Activated T-helper 2 cell treated with anti-CD3 and anti-CD28 coated beads, Interferon-gamma antibody, Interleukin-2, Interleukin-4, amounts not matched to agents 10 μg/mL and 5 μg/mL and 100 μg/mL, durations not matched to agents 14 hours and 24 hours and 36 hours (primary cell): ENCODE measurements around the gene SCARF1. TPM values are rescaled to one million over a fixed set of nuclear protein-coding genes. Genes with fewer than 3 reads are reported as not detected.

Experiments
- DNase-seq: peaks from one replicate; pipeline ENCODE4 v3.0.0; 2021; ENCODE audit warnings: low spot score
- H3K27ac Mint-ChIP-seq: one replicate; pipeline ENCODE4 v1.8.0; 2021; ENCODE audit warnings: mixed read lengths
- H3K27me3 Mint-ChIP-seq: one replicate; pipeline ENCODE4 v1.8.0; 2021; ENCODE audit warnings: low read depth, mixed read lengths
- H3K36me3 Mint-ChIP-seq: one replicate; pipeline ENCODE4 v1.8.0; 2021; ENCODE audit warnings: low read depth, mixed read lengths
- H3K4me1 Mint-ChIP-seq: one replicate; pipeline ENCODE4 v1.8.0; 2021; ENCODE audit warnings: low read depth, mixed read lengths
- H3K4me3 Mint-ChIP-seq: one replicate; pipeline ENCODE4 v1.8.0; 2021; ENCODE audit warnings: low read depth, mild to moderate bottlenecking, moderate library complexity, mixed read lengths
- H3K9me3 Mint-ChIP-seq: one replicate; pipeline ENCODE4 v1.8.0; 2021; ENCODE audit warnings: mixed read lengths
- intact Hi-C: fragments of 100-400 bp; cut with micrococcal nuclease; formaldehyde crosslinking; loops from one replicate; pipeline ENCODE4 v1.15.1; 2023
- total RNA-seq: library from RNA; stranded (reverse); gene quantifications from 2 replicates; pipeline ENCODE4 v1.2.3, GENCODE V29; 2022

The SCARF1 gene
- total RNA-seq, 1 donor from 2014 or later: 3.4 TPM

DNA sequence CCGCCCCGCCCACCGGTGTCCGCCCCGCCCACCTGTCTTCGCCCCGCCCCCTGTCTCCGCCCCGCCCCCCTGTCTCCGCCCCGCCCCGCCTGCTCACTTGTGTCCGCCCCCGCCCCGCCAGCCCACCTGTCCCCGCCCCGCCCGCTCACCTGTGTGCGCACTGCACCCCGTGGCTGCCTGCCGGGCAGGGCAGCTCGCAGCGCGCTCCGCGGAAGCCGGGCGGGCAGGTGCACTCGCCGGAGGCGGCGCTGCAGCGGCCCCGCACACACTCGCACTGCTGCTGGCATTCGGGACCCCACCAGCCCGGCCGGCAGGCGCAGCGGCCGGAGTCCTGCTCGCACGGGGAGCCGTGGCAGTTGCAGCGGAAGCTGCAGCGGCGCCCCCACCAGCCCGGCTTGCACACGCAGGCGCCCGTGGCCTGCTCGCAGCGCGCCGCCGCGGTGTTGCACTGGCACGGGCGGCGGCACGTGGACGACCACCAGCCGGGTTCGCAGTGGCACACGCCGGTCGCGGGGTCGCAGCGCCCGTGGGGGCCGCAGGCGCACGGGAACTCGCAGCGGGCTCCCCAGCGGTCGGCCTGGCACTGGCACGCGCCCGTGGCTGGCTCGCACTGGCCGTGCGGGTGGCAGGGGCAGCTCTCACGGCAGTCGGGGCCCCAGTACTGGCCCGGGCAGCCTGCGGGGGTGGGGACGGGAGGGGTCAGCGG lies 2.1 kb downstream of the SCARF1 start:
- no peak for DNase-seq
- H3K36me3 Mint-ChIP-seq: peaks cover 4% of the 10 kb centered on the region
- H3K4me1 Mint-ChIP-seq: peaks cover 15% of the 10 kb centered on the region
- H3K9me3 Mint-ChIP-seq: no peaks in the 10 kb centered on the region
- no peak overlapping the region for H3K27ac Mint-ChIP-seq
- no peaks in the 10 kb centered on the region for H3K27me3 Mint-ChIP-seq
- intact Hi-C loops: loop anchor here (10.0 kb wide), 1 partner anchor 401 kb away; the partner anchor contains the start of gene OVCA2
- no peak overlapping the region for H3K4me3 Mint-ChIP-seq

GRCh38 chr17:1641065-1641403 lies 4.5 kb downstream of the SCARF1 start:
- H3K4me3 Mint-ChIP-seq: no peak overlapping the region

DNA sequence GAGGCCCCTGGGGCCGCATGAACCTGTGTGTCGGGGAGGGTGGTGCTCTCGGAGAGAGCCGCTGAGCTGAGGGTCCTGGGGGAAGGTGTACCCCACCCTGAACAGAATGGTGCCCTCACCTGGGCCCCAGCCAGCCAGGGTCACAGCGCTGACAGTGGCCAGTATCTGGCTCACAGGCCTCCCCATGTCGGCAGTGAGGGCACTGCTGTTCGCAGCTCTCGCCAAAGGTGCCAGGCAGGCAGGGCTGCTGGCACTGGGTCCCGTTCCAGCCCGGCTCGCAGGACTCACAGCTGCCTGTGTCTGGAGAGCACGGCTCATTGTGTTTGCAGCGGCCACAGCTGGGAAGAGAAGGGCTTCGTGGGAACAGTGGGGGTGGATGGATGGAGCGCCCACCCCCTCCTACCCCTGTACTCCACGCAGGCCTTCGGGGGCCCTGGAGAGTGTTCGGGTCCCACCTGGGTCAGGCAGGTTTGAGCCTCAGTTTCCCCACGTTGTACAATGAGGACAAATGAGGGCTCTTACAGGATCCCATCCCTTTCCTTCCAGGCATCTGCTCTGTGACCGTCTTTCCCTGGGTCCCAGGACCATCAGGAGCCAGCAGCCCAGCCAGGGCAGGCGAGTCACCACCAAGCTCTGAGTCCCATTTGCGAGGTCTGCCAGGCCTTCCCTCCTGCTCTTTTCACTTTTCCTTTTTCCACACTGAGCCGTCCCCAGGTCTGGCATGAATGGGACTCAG lies 5.0 kb downstream of the SCARF1 start:
- H3K4me1 Mint-ChIP-seq: peaks cover 10% of the 10 kb centered on the region
- no peak for DNase-seq
- peaks cover 4% of the 10 kb centered on the region for H3K36me3 Mint-ChIP-seq
- intact Hi-C loops: loop anchor here (10.0 kb wide), 1 partner anchor 404 kb away; the partner anchor contains the start of gene OVCA2
- no peak overlapping the region for H3K4me3 Mint-ChIP-seq
- H3K27ac Mint-ChIP-seq: no peak overlapping the region
- no peaks in the 10 kb centered on the region for H3K9me3 Mint-ChIP-seq
- H3K27me3 Mint-ChIP-seq: no peaks in the 10 kb centered on the region

More at GRCh38 chr17:1641065-1641403, 4.5 kb downstream of the SCARF1 start:
- intact Hi-C loops: loop anchor here (10.0 kb wide), 1 partner anchor 404 kb away; the partner anchor contains the start of gene OVCA2
- Mint-ChIP-seq H3K36me3 (peaks cover 4% of the 10 kb centered on the region), H3K9me3 (no peaks in the 10 kb centered on the region), H3K27me3 (no peaks in the 10 kb centered on the region), H3K4me1 (peaks cover 15% of the 10 kb centered on the region), H3K27ac (no peak overlapping the region)
- no peak for DNase-seq

DNA sequence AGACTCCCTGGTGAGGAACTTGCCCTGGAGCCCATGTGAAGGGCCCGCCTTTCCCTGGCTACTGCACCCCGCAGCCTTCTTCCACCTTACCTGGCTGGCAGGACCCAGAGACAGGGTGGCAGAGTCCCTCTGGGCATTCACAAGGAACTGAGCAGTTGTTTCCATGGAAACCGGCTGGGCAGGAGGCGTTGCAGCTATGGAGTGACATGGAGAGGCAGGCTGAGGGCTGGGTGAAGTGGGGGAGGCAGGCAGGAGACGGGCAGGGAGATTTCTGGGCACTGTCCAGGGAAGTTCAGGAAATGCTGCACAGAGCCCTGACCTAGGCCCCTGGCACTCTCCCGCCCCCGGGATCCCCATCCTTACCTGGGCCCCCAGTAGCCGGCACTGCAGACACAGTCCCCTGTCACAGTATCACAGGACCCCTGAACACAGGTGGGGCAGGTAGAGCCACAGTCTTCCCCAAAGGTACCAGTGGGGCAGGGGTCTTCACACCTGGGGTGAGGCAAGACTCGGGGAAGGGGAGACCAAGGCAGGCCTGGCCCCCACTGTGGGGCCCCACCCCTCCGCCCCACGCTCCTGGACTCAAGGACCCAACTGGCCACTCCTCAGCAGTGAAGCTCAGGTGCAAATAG lies 5.9 kb downstream of the SCARF1 start:
- Mint-ChIP-seq H3K27ac (no peak overlapping the region), H3K36me3 (peaks cover 4% of the 10 kb centered on the region), H3K4me3 (no peak overlapping the region), H3K9me3 (no peaks in the 10 kb centered on the region), H3K27me3 (no peaks in the 10 kb centered on the region), H3K4me1 (peaks cover 8% of the 10 kb centered on the region)
- no peak for DNase-seq
- intact Hi-C loops: loop anchor here (10.0 kb wide), 2 partner anchors 275 to 405 kb away; partner anchors contain the start of gene OVCA2

DNA sequence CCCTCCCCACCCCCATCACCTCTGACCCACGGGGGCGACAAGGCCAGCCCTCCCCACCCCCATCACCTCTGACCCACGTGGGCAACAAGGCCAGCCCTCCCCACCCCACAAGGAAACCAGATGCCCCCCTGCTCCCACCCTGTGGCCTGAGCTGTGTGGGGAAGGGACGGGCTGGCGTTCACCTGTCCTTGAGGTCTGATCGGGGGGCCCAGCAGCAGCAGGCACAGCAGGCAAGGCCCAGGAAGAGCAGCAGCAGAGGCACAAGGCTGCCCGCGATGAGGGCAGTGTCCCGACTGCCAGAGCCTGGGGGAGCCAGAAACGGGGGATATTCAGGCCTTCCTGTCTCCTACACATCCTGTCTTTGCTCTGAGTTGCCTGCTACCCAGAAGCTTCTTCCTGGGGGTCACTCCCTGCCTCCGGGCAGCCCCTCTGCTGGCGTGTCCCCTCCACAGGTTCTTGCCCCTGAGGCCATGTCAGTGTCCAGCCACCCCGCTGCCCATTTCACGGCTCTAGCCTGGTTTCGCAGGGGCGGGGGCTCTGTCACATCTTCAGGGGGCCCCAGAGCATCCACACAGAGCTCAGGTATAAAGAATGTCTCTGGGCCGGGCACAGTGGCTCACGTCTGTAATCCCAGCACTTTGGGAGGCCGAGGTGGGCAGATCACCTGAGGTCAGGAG lies 6.8 kb downstream of the SCARF1 start:
- Mint-ChIP-seq H3K4me3 (no peak overlapping the region), H3K27me3 (no peaks in the 10 kb centered on the region), H3K36me3 (no peaks in the 10 kb centered on the region), H3K9me3 (no peaks in the 10 kb centered on the region), H3K4me1 (no peaks in the 10 kb centered on the region), H3K27ac (no peak overlapping the region)
- no peak for DNase-seq
- intact Hi-C loops: loop anchor here (10.0 kb wide), 1 partner anchor 274 kb away; no protein-coding TSS in a partner anchor

- no peak overlapping the region for H3K4me3 Mint-ChIP-seq
- H3K36me3 Mint-ChIP-seq: no peaks in the 10 kb centered on the region
- H3K27me3 Mint-ChIP-seq: no peaks in the 10 kb centered on the region
- intact Hi-C loops: loop anchor here (10.0 kb wide), 1 partner anchor 273 kb away; no protein-coding TSS in a partner anchor
- H3K4me1 Mint-ChIP-seq: no peaks in the 10 kb centered on the region
- no peak overlapping the region for H3K27ac Mint-ChIP-seq
- no peak for DNase-seq
- no peaks in the 10 kb centered on the region for H3K9me3 Mint-ChIP-seq
Measured at GRCh38 chr17:1638171-1638590, 7.4 kb downstream of the SCARF1 start.

DNA sequence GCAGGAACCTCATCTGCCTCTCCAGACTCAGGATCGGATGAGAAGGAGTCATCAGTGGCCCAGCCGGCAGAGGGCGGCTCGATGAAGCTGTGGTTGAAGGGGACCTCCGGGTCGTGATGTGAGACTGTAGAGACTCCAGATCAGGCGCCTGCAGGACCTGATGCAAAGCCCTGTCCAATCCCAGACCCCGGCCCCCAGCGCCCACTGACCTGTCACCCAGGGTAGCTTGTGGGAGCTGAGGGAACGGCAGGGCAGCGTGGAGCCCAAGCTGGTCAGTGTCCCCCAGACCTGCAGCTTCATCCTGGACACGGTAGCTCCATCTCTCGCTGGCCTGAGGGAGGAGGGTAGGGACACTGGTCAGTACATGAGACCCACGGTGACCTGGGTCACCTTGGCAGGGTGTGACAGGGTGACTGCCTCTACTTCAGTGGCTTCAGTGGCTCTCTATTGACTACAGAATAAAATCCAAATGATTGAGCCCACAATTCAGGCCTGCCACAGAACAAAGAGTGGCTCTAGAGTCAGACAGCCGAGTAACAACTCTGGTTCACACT lies 8.7 kb downstream of the SCARF1 start:
- Mint-ChIP-seq H3K9me3 (no peaks in the 10 kb centered on the region), H3K27ac (no peak overlapping the region), H3K4me1 (no peaks in the 10 kb centered on the region), H3K4me3 (no peak overlapping the region), H3K27me3 (peaks cover under 1% of the 10 kb centered on the region), H3K36me3 (no peaks in the 10 kb centered on the region)
- no peak for DNase-seq
- intact Hi-C loops: loop anchor here (10.0 kb wide), 1 partner anchor 272 kb away; no protein-coding TSS in a partner anchor

DNA sequence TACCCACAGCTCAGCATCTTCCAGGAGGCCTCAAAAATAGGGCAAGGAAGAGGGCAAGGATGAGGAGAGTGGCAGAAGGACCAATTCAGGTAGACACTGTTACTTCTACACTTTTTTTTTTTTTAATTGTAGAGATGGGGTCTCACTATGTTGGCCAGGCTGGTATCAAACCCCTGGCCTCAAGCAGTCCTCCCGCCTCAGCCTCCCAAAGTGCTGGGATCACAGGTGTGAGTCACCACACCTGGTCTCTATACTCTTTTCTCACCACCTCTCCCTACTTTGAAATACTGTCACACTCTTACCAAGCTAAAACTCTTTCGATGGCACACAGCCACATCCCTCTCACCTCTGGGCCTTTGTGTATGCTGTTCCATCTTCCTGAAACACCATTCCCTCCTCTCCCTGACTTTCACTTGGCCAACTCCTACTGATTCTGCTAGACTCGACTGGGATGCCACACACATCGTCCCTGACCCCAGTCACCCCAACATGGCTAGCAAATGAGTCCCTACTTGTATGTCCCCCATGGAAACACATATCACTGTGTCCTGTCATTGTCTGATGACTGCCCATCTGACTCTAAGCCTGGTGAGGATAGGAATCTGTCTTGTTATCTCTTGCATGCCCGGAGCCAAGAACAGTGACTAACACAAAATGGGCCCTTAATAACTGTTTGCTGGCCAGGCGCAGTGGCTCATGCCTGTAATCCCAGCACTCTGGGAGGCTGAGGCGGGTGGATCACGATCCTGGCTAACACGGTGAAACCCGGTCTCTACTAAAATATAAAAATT lies 9.7 kb downstream of the SCARF1 start:
- H3K4me3 Mint-ChIP-seq: no peak overlapping the region
- no peaks in the 10 kb centered on the region for H3K36me3 Mint-ChIP-seq
- intact Hi-C loops: loop anchor here (10.0 kb wide), 1 partner anchor 271 kb away; no protein-coding TSS in a partner anchor
- peaks cover 4% of the 10 kb centered on the region for H3K27me3 Mint-ChIP-seq
- no peaks in the 10 kb centered on the region for H3K4me1 Mint-ChIP-seq
- no peak overlapping the region for H3K27ac Mint-ChIP-seq
- DNase-seq: no peak
- H3K9me3 Mint-ChIP-seq: no peaks in the 10 kb centered on the region

DNA sequence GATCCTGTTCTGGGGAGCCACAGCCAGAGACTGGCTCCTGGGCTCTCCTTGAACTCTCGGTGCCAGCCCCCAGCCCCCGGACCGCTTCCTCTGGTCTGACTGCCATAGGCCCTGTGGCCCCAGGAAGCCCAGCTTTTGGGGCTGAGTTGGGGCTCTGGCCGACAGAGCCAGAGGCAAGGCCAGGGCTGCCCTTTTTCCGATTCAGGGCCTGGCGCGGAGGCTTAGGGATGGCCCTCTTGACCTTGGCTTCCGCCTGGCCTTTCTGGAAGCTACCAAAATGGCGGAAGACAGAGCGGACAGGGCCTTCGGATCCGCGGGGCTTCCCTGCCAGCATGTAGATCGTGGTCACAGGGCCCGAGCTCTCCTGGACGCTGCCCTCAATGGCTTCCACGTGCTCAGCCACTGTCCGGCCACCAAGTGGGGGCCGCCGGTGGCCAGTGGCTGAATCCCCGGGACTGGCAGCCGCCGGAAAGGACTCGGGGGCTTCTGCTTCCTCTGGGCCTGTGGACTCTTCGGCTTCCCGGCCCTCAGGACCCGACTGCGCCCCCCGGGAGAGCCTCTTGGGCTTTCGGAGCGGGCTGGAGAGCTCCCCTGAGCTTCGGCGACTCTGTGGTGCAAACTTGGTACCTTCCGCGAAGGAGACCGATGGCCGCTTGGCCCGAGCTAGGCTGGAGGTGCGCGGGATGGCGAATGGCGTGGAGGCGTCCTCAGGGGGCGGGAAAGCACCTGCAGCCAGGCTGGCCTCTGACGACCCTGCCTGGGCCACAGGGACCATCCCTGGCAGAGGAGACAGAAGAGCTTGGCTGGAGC lies 10.5 kb downstream of the SCARF1 start:
- Mint-ChIP-seq H3K27ac (no peak overlapping the region), H3K4me3 (no peak overlapping the region), H3K9me3 (no peaks in the 10 kb centered on the region), H3K27me3 (peaks cover 10% of the 10 kb centered on the region), H3K36me3 (no peaks in the 10 kb centered on the region), H3K4me1 (peaks cover 3% of the 10 kb centered on the region)
- DNase-seq: no peak
- intact Hi-C loops: loop anchor here (10.0 kb wide), 1 partner anchor 270 kb away; no protein-coding TSS in a partner anchor

DNA sequence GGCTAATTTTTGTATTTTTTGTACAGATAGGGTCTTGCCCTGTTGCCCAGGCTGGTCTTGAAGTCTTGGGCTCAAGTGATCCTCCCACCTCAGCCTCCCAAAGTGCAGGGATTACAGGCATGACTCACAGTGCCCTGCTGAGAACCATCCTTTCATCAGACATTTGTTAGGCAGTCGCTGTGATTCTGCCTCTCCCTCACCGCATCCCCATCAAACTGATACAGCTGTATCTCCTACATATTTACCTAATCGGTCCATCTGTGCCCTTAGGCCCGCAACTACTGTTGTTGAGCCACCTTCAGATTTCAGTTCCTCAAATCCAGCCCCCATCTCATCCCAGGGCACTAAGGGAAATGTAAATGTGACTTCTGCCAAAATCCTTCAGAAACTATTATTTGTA lies 14.9 kb downstream of the SCARF1 start:
- no peaks in the 10 kb centered on the region for H3K36me3 Mint-ChIP-seq
- peaks cover 31% of the 10 kb centered on the region for H3K27me3 Mint-ChIP-seq
- peaks cover 9% of the 10 kb centered on the region for H3K4me1 Mint-ChIP-seq
- no peaks in the 10 kb centered on the region for H3K9me3 Mint-ChIP-seq
- H3K27ac Mint-ChIP-seq: no peak overlapping the region
- no peak overlapping the region for H3K4me3 Mint-ChIP-seq
- intact Hi-C loops: loop anchor here (1.0 to 10.0 kb wide), 2 partner anchors 56 to 266 kb away; no protein-coding TSS in a partner anchor
- DNase-seq: no peak
